ENCODE data around the gene ARRDC4.

DNA sequence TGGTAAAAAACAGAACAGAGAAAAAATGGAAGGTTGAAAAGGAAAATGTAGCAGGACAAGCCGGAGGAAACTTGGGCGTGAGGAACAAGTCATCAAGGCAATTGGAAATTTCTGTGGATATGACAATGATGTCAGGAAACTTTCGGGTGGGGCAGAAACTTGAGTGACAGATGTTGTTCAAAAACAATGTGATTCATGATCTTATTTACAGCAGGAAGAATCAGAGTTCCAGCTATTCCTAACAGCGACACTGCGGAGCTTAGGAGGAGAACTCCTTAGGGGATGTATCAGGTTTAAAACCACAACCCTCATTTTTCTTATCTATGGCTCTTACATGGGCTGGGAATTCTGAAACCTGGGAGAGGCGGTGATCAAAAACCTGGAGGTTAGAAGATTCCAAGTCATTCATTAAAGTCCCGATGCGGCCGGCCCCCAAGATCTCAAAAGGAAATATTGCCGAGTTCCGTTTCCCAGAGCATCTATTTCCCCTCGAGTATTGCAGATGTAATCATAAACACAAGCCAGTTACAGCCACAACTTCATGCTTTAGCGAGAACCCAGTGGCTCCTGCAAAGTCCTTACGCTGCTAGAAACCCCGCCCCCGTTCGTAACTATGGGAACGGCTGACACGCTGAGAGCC, 659 bp upstream of the ARRDC4 start:
- TF ChIP-seq, protein P1, sequence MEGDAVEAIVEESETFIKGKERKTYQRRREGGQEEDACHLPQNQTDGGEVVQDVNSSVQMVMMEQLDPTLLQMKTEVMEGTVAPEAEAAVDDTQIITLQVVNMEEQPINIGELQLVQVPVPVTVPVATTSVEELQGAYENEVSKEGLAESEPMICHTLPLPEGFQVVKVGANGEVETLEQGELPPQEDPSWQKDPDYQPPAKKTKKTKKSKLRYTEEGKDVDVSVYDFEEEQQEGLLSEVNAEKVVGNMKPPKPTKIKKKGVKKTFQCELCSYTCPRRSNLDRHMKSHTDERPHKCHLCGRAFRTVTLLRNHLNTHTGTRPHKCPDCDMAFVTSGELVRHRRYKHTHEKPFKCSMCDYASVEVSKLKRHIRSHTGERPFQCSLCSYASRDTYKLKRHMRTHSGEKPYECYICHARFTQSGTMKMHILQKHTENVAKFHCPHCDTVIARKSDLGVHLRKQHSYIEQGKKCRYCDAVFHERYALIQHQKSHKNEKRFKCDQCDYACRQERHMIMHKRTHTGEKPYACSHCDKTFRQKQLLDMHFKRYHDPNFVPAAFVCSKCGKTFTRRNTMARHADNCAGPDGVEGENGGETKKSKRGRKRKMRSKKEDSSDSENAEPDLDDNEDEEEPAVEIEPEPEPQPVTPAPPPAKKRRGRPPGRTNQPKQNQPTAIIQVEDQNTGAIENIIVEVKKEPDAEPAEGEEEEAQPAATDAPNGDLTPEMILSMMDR (conservative IDR thresholded peaks at IDR 0.05; ENCODE audit: low read length): no peak
- TF ChIP-seq EZH2phosphoT487 (IDR thresholded peaks at IDR 0.05; ENCODE audit: borderline replicate concordance): no peak
